Ishikawa (cell line): ENCODE measurements around the gene TPRA1.

Experiments used
- CREB1 ChIP-seq: IDR thresholded peaks from 2 replicates; pipeline ENCODE4 v1.6.1; 2012; ENCODE audit warnings: low read depth
- EGR1 ChIP-seq: IDR thresholded peaks from 2 replicates; pipeline ENCODE4 v1.6.1; 2012
- EP300 ChIP-seq: IDR thresholded peaks from 2 replicates; pipeline ENCODE4 v1.6.1; 2012; ENCODE audit warnings: borderline replicate concordance
- RAD21 ChIP-seq: IDR thresholded peaks from 2 replicates; pipeline ENCODE4 v1.6.1; 2012; ENCODE audit warnings: low read depth
- TAF1 ChIP-seq: IDR thresholded peaks from 2 replicates; pipeline ENCODE4 v1.6.1; 2012; ENCODE audit warnings: low read depth, mild to moderate bottlenecking
- TF ChIP-seq, protein P1 (sequence below): IDR thresholded peaks from 2 replicates; pipeline ENCODE4 v1.6.1; 2012
- TF ChIP-seq, protein P2 (sequence below): IDR thresholded peaks from 2 replicates; pipeline ENCODE4 v1.6.1; 2012; ENCODE audit warnings: low read depth, mild to moderate bottlenecking
- TF ChIP-seq, protein P3 (sequence below): IDR thresholded peaks from 2 replicates; pipeline ENCODE4 v1.6.1; 2012

DNA sequence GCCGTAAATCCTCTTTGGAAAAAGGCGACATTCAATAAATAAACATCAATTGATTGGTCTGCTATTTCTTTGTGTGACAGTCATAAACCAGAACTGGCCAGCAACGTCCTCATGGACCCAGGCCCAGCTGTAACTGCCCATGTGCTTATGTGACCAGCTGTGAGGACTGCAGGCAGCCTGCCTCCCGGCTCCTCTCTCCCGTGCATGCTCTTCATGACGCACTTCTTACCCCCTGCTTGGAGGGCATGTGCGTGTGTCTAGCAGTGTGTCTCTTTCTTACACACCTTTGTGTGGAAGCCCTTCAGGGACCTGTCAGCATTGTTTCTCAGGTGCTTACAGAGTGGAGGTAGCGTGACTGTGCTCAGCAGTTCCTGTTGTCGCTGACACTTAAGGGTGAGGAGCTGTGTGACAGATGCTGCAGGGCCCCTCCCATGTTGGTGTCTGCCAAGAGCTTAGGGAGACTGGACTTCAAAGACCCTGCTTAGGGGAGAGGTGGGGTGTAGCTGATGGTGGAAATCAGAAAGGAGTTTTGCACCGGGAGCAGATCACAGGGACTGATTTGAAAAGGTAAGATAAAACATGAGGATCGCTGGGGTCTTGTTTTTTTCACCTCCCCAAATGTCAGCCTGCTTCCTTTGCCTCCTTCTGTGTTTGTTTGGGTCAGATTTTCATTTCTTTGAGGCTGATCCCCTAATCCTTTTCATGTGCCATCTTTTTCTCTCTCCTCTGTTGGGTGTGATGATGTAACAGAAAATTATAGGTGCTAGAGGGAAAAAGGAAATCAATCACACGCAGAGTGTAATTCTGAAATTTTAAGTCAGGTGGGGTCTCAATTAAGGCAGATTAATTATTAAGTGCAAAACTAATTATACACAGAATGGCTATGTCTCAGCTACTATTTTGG lies 40.5 kb upstream of the TPRA1 start:
- TF ChIP-seq EGR1 (no peak), RAD21 (no peak), EP300 (no peak), TAF1 (no peak), CREB1 (no peak)
- TF ChIP-seq, protein P1, sequence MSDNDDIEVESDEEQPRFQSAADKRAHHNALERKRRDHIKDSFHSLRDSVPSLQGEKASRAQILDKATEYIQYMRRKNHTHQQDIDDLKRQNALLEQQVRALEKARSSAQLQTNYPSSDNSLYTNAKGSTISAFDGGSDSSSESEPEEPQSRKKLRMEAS: no peak
- TF ChIP-seq, protein P2, sequence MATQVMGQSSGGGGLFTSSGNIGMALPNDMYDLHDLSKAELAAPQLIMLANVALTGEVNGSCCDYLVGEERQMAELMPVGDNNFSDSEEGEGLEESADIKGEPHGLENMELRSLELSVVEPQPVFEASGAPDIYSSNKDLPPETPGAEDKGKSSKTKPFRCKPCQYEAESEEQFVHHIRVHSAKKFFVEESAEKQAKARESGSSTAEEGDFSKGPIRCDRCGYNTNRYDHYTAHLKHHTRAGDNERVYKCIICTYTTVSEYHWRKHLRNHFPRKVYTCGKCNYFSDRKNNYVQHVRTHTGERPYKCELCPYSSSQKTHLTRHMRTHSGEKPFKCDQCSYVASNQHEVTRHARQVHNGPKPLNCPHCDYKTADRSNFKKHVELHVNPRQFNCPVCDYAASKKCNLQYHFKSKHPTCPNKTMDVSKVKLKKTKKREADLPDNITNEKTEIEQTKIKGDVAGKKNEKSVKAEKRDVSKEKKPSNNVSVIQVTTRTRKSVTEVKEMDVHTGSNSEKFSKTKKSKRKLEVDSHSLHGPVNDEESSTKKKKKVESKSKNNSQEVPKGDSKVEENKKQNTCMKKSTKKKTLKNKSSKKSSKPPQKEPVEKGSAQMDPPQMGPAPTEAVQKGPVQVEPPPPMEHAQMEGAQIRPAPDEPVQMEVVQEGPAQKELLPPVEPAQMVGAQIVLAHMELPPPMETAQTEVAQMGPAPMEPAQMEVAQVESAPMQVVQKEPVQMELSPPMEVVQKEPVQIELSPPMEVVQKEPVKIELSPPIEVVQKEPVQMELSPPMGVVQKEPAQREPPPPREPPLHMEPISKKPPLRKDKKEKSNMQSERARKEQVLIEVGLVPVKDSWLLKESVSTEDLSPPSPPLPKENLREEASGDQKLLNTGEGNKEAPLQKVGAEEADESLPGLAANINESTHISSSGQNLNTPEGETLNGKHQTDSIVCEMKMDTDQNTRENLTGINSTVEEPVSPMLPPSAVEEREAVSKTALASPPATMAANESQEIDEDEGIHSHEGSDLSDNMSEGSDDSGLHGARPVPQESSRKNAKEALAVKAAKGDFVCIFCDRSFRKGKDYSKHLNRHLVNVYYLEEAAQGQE: no peak
- TF ChIP-seq, protein P3, sequence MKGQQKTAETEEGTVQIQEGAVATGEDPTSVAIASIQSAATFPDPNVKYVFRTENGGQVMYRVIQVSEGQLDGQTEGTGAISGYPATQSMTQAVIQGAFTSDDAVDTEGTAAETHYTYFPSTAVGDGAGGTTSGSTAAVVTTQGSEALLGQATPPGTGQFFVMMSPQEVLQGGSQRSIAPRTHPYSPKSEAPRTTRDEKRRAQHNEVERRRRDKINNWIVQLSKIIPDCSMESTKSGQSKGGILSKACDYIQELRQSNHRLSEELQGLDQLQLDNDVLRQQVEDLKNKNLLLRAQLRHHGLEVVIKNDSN: no peak
